Measurements from ENCODE around the gene LRRC56.
"Not testable (repeated sequence)": the region's sequence is repeated elsewhere in the genome, so short reads cannot be mapped to it uniquely, and the experiment has no call there.

The LRRC56 gene

GRCh38 chr11:560305-561147 lies 23.2 kb downstream of the LRRC56 start, which contains the start of the genes LMNTD2 and RASSF7:
Gene LMNTD2, minus strand, starts transcription at chr11:560738. Its CDS starts 22 bp downstream, at chr11:560716.
Gene RASSF7, plus strand, starts transcription at chr11:560970. Its CDS starts 799 bp downstream, at chr11:561769.
- peak; percentile 93 for DNase-seq

- DNase-seq = no peak
Measured at GRCh38 chr11:561148-562003, 24.0 kb downstream of the LRRC56 start.

DNA sequence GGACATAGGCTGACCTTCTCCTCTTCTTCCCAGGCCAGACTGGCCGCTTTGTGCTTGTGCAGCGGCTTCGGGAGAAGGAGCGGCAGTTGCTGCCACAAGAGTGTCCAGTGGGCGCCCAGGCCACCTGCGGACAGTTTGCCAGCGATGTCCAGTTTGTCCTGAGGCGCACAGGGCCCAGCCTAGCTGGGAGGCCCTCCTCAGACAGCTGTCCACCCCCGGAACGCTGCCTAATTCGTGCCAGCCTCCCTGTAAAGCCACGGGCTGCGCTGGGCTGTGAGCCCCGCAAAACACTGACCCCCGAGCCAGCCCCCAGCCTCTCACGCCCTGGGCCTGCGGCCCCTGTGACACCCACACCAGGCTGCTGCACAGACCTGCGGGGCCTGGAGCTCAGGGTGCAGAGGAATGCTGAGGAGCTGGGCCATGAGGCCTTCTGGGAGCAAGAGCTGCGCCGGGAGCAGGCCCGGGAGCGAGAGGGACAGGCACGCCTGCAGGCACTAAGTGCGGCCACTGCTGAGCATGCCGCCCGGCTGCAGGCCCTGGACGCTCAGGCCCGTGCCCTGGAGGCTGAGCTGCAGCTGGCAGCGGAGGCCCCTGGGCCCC lies 24.8 kb downstream of the LRRC56 start:
- no peak for DNase-seq

GRCh38 chr11:563066-563811 lies 25.9 kb downstream of the LRRC56 start:
- no peak for DNase-seq

DNA sequence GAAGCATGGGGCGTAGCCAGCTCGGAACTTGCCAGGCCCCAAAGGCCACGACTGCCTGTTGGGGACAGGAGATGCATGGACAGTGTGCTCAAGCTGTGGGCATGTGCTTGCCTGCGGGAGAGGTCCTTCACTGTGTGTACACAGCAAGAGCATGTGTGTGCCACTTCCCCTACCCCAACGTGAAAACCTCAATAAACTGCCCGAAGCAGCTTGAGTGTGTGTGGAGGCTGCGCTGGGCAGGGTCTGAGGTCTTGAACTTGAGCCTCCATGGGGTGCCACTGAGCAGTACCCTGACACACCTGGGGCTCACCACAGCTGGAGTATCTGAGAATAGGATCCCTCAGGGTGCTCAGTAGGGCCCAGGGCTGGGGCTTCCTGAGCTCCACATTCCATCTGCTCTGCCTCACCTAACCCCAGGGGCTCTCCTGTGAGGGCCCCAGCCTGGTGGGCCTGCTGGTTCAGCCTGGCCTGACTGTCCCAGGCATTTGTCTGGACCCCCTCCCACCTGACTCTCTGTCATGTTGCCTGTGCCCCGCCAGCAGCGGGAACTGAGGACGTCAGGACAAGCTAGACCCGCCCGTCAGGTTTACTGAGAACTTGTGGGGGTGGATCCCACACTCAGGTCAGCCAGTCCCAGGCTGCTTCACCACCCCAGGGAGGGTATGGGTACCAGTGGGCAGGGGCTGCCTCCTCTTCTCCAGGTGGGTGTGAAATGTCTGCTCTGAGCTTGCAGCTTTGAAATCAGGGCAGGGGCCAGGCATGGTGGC lies 26.7 kb downstream of the LRRC56 start:
- no peak for DNase-seq

- DNase-seq = no peak
Measured at GRCh38 chr11:565921-566509, 28.7 kb downstream of the LRRC56 start.

DNA sequence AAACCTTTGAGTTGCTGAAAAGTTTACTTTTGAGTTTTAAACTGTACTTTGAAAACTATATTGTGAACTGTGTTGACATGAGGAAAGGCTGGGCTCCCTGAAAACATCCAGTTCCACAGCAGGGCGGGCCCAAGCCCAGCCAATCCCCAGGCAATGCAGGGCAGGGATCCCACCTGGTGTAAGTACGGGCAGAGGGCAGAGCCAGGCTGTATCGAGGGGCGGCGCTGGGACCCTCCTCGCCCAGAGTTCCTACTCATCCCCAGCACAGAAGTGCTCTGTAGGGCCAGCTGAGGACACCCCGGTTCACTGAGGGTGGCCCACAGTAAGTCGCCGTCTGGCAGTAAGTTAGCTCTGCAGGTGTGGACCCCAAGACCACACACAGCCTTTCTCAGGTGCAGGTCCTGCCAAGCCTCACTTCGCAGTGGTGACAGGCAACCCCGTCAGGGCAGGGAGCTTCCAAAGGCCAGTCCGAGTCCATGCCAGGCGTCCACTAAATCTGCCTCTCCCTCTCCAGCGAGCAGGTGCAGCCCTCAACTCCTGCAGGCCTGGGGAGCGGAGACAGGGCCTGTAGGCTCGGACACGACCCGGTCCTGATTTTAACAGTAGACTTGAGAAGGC lies 29.8 kb downstream of the LRRC56 start:
- no peak for DNase-seq

DNA sequence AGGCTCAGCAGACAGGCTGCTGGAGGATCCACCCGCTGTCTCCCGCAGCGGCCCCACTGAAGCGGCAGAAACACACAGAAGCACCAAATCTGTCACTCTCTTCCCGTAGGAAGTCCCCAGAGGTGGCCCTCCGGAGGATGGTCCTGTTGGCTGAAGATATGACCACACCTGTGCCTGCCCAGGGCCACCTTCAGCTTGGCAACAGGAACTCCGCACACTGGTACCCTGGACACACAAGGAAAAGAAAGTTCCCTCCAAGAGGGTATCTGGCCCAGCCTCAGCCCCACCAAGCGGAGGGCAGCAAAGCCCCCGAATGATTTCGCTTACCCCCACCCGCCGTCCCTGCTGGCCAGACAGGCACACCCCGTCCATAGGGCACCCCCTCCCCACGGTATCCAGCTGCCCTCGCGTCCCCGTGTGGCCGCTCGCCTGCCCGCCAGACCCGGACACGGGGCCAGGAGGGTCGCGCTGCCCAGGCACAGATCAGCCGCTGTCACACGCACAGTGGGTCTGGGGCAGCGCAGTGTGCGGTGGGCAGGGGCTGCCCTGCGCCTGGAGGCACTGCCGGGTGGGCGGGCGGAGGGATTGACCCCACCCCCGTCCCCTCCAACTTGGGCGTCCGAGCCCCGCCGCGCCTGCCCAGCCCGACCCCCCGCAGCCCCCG lies 30.4 kb downstream of the LRRC56 start:
- DNase-seq = no peak

DNA sequence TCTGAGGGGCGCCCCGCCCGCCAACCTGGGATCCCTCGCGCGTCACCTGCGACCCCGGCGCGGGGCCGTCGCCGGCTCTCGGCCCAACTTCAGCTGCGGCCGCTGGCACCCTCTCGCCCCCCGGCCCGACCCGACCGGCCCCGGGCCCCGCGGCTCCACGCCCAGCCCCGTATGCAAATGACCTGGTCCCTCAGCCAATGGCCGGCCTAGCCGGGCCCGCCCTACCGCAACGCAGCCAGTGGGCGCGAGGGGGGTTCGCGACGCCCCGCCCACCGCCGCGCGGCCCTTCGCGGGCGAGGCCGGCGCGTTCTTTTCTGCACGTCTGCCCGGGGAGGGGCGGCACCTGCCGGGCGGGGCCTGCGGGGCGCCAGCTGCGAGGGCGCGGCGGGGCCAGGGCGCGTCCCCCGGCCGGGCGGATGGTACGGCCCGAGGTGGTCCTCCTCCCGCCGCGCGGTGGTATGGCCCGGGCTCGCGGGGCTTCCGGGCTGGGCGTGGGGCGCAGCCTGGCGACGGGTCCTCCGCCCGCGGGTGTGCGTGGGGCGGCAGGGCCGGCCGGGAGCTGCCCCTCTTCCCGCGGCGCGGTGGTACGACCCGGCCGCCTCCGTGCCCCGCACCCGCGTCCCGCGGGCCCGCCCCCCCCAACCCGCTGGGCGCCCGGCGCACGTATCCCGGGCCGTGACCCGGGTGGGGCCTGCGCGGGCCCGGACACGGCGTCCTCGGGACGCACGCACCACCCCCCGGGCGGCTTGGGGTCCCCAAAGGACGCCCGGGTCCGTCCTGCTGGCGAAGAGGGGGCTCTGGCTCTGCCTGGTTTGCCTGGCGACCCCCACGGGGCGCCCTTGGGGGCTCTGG lies 31.2 kb downstream of the LRRC56 start:
- peak; percentile 87 for DNase-seq

- DNase-seq = no peak
Measured at GRCh38 chr11:569158-569885, 32.0 kb downstream of the LRRC56 start.

- no peak for DNase-seq
Measured at GRCh38 chr11:571802-572185, 34.5 kb downstream of the LRRC56 start.

GRCh38 chr11:573146-573759 lies 35.9 kb downstream of the LRRC56 start:
- DNase-seq = no peak

- DNase-seq = not testable (repeated sequence)
Measured at GRCh38 chr11:574031-574570, 36.8 kb downstream of the LRRC56 start.

- no peak for DNase-seq
Measured at GRCh38 chr11:574632-575312, 37.4 kb downstream of the LRRC56 start.

DNA sequence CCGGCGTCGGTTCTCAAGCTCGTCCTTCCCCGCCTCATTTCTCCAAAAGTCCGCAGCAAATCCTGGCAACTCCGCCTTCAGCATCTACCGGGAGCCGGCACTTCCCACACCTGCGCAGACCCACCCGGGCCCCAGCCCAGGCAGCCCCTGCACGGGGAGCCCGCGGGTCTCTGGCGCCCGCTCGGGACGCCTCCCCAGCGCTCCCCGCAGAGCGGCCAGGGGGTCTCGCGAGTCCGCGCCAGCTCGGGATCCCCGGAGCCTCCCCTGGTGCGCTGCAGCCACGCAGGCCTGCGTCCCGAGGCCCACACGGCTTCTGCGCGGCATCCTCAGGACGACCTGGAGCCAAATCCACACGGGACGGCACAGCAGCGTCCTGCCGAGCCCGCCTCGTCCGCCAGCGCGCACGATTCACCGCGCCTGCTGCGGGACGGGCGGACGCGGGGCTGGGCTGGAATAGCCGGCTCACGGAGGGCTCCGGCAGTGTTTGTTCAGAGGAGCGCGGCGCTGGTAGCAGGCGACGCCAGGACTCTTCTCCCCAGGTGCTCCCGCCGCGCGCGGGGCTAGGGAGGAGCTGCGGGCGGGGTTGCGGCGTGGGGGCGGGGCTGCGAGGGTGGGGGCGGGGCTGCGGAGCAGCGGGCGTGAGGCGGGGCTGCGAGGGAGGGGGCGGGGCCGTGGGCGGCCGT lies 38.1 kb downstream of the LRRC56 start:
- no peak for DNase-seq

- DNase-seq = peak; percentile 92
Measured at GRCh38 chr11:575996-576768, 38.9 kb downstream of the LRRC56 start, which contains the start of gene PHRF1. Gene PHRF1, plus strand, starts transcription at chr11:576470. Its CDS starts 5,043 bp downstream, at chr11:581513.

Measured in effector CD4-positive, alpha-beta T cell (primary cell).